Activated B cell treated with CpG ODN at 0.5 μM for 24 hours (primary cell): ENCODE measurements around the gene FAM110C. TPM values are rescaled to one million over a fixed set of nuclear protein-coding genes. Genes with fewer than 3 reads are reported as not detected.
"Not testable (repeated sequence)": the region's sequence is repeated elsewhere in the genome, so short reads cannot be mapped to it uniquely, and the experiment has no call there.

Experiments used
- ATAC-seq: fragments of 200-7000 bp; cut with Tn5 transposase; one replicate; pipeline ENCODE4 v1.10.0; 2021; ENCODE audit warnings: low read depth, mild to moderate bottlenecking, moderate library complexity
- CTCF ChIA-PET: fragments of 350-600 bp; sonication (Branson Sonifier 250); formaldehyde crosslinking; loops from one replicate; lab custom pipeline; 2021; ENCODE audit warnings: antibody characterized with exemption; lab: Charles Lee
- POLR2A ChIA-PET: fragments of 350-600 bp; sonication (Branson Sonifier 250); formaldehyde crosslinking; loops from one replicate; lab custom pipeline; 2021; ENCODE audit warnings: antibody characterized with exemption; lab: Charles Lee
- DNase-seq: peaks from one replicate; pipeline ENCODE4 v3.0.0; 2022
- H3K27ac Mint-ChIP-seq: one replicate; pipeline ENCODE4 v1.8.0; 2020; ENCODE audit warnings: mixed read lengths
- H3K27me3 Mint-ChIP-seq: one replicate; pipeline ENCODE4 v1.8.0; 2021; ENCODE audit warnings: mixed read lengths
- H3K36me3 Mint-ChIP-seq: one replicate; pipeline ENCODE4 v1.8.0; 2021; ENCODE audit warnings: low read depth, mixed read lengths
- H3K4me1 Mint-ChIP-seq: one replicate; pipeline ENCODE4 v1.8.0; 2021; ENCODE audit warnings: mixed read lengths
- H3K4me3 Mint-ChIP-seq: one replicate; pipeline ENCODE4 v1.8.0; 2020; ENCODE audit warnings: mild to moderate bottlenecking, mixed read lengths
- H3K9me3 Mint-ChIP-seq: one replicate; pipeline ENCODE4 v1.8.0; 2020; ENCODE audit warnings: mixed read lengths
- intact Hi-C: fragments of 100-400 bp; cut with micrococcal nuclease; formaldehyde crosslinking; loops from one replicate; pipeline ENCODE4 v1.15.1; 2024
- total RNA-seq: library from RNA; stranded (reverse); gene quantifications from 2 replicates; pipeline ENCODE4 v1.2.3, GENCODE V29; 2022
- TF ChIP-seq, protein P1 (sequence below): fragments of 200-600 bp; IDR thresholded peaks from one replicate; pipeline ENCODE4 v1.8.0; 2022; ENCODE audit warnings: antibody characterized with exemption, mild to moderate bottlenecking

The FAM110C gene
- total RNA-seq, 1 donor from 2014 or later = 0.18 TPM

DNA sequence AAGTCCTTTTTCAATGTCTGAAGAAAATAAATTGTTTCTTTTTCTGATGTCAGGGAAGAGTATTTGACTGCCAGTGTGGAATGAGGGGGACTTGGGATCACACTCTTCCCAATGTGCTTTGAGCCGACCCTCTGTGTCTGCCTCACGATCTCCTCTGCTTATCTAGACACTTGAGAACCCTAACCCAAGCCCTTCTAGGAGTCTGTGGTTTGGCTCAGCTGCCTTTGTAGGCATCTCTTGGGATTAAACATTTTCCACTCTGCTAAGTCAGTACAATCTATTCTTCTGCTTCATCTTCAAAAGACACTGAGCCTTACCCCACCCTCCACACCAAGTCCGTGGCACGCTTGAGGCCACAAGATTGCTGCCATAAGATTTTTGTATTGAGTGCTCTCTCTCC, 19.4 kb downstream of the FAM110C start:
- ATAC-seq (no peak), DNase-seq (no peak)
- TF ChIP-seq, protein P1, sequence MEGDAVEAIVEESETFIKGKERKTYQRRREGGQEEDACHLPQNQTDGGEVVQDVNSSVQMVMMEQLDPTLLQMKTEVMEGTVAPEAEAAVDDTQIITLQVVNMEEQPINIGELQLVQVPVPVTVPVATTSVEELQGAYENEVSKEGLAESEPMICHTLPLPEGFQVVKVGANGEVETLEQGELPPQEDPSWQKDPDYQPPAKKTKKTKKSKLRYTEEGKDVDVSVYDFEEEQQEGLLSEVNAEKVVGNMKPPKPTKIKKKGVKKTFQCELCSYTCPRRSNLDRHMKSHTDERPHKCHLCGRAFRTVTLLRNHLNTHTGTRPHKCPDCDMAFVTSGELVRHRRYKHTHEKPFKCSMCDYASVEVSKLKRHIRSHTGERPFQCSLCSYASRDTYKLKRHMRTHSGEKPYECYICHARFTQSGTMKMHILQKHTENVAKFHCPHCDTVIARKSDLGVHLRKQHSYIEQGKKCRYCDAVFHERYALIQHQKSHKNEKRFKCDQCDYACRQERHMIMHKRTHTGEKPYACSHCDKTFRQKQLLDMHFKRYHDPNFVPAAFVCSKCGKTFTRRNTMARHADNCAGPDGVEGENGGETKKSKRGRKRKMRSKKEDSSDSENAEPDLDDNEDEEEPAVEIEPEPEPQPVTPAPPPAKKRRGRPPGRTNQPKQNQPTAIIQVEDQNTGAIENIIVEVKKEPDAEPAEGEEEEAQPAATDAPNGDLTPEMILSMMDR = no peak
- ChIA-PET POLR2A (no interaction called here), CTCF (no interaction called here)
- no peak overlapping the region for H3K27ac Mint-ChIP-seq
- H3K9me3 Mint-ChIP-seq = peaks cover 6% of the 10 kb centered on the region
- H3K27me3 Mint-ChIP-seq = peaks cover 18% of the 10 kb centered on the region
- no peak overlapping the region for H3K4me3 Mint-ChIP-seq
- peaks cover 13% of the 10 kb centered on the region for H3K4me1 Mint-ChIP-seq
- H3K36me3 Mint-ChIP-seq = no peaks in the 10 kb centered on the region
- intact Hi-C loops = no loop called here

DNA sequence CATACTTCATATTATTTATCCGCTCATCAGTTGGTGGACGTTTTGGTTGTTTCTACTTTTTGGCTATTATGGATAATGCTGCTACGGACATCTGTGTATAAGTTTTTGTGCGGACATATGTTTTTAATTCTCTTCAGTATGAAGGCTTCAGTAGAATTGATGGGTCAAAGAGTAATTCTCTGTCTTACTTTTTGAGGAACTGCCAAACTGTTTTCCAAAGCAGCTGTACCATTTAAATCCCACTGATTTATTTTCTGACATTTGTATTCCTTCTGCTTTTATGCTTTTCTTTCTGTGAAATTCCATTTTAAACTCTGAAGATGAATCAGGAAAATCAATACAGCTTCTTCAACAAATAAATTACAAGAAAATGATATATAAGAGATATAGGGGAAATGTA, 20.8 kb downstream of the FAM110C start:
- peaks cover 18% of the 10 kb centered on the region for H3K27me3 Mint-ChIP-seq
- ChIA-PET POLR2A (no interaction called here), CTCF (no interaction called here)
- no peaks in the 10 kb centered on the region for H3K36me3 Mint-ChIP-seq
- no peak overlapping the region for H3K27ac Mint-ChIP-seq
- intact Hi-C loops = no loop called here
- H3K4me1 Mint-ChIP-seq = peaks cover 13% of the 10 kb centered on the region
- no peak for ATAC-seq
- DNase-seq = no peak
- TF ChIP-seq, protein P1 = no peak
- H3K4me3 Mint-ChIP-seq = no peak overlapping the region
- peaks cover 6% of the 10 kb centered on the region for H3K9me3 Mint-ChIP-seq

DNA sequence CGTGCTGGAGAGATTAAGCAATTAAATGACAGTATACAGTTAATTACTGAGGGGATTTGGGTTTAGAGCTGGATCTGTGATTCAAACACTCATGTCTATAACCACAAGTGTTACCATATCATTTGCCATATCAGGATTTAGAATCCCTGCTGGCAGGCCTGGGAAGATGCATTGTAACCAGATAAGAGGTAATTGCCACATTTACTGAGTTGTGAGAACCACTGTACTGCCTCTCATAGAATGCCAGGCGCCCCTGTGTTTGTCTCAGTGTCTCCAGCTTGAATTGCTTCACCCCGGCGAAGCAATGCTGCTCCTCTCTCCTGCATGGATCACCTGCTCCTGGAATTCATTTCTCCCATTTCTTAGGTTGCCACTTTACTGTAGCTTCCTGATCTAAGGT, 21.7 kb downstream of the FAM110C start:
- H3K27ac Mint-ChIP-seq, H3K4me3 Mint-ChIP-seq, POLR2A ChIA-PET, ATAC-seq, intact Hi-C loops, CTCF ChIA-PET, DNase-seq, H3K9me3 Mint-ChIP-seq, H3K36me3 Mint-ChIP-seq: not testable (repeated sequence)
- Mint-ChIP-seq H3K4me1 (peaks cover 13% of the 10 kb centered on the region), H3K27me3 (peaks cover 18% of the 10 kb centered on the region)

DNA sequence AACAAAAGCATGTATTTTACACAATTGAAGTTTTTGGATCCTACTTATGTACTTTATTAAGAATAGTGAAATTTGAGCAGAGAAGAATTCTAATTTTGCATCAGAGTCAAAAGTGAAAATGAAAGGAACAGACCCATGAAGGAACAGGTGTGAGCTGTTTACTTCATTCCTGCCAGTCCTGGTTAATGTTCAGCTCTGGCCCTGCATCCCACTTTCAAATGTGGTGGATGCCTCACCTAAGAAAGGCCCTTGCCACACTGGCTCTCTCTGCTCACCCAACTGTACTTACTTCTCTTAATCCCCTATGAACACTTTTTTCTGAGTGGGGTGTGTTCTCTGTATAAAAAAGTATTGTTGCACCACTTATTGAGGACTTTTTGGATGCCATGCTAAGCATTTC, 22.2 kb downstream of the FAM110C start:
- ATAC-seq = no peak
- Mint-ChIP-seq H3K4me3 (no peak overlapping the region), H3K36me3 (no peaks in the 10 kb centered on the region), H3K4me1 (peaks cover 13% of the 10 kb centered on the region), H3K27me3 (peaks cover 18% of the 10 kb centered on the region), H3K27ac (no peak overlapping the region), H3K9me3 (peaks cover 6% of the 10 kb centered on the region)
- intact Hi-C loops = no loop called here
- DNase-seq = no peak
- TF ChIP-seq, protein P1 = no peak
- POLR2A ChIA-PET = no interaction called here
- CTCF ChIA-PET = no interaction called here

DNA sequence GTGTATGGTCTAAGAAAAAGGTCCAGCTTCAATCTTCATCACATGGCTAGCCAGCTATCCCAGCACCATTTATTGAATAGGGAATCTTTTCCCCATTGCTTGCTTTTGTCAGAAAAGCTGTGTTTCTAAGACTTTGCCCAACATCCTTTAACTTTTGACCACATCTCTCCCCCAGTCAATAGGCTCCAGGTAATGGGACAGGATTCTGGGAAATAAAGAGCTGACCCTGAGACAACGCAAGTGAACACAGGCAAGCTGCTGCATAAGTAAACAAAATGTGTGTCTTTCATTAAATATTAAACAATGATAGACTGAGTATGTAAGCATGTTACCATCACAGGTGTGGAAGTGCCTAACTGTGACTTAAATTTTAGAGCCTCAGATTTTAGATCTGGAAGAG, 23.0 kb downstream of the FAM110C start:
- peaks cover 10% of the 10 kb centered on the region for H3K4me1 Mint-ChIP-seq
- H3K9me3 Mint-ChIP-seq = peaks cover 6% of the 10 kb centered on the region
- H3K27ac Mint-ChIP-seq = no peak overlapping the region
- DNase-seq (no peak), ATAC-seq (no peak)
- peaks cover 16% of the 10 kb centered on the region for H3K27me3 Mint-ChIP-seq
- CTCF ChIA-PET = no interaction called here
- POLR2A ChIA-PET = no interaction called here
- H3K36me3 Mint-ChIP-seq = no peaks in the 10 kb centered on the region
- TF ChIP-seq, protein P1 = no peak
- H3K4me3 Mint-ChIP-seq = no peak overlapping the region
- intact Hi-C loops = no loop called here

DNA sequence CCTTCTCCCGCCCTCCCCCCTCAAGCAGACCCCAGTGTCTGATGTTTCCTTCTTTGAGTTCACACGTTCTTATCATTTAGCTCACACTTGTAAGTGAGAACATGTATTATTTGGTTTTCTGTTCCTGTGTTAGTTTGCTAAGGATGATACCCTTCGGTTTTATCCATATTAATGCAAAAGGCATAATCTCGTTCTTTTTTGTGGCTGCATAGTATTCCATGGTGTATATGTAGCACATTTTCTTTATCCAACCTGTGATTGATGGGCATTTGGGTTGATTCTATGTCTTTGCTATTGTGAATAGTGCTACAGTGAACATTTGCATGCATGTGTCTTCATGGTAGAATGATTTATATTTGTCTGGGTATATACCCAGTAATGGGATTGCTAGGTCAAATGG, 24.1 kb downstream of the FAM110C start:
- CTCF ChIA-PET, POLR2A ChIA-PET, H3K27ac Mint-ChIP-seq, H3K4me1 Mint-ChIP-seq, DNase-seq, intact Hi-C loops, H3K4me3 Mint-ChIP-seq, ATAC-seq, H3K36me3 Mint-ChIP-seq, H3K9me3 Mint-ChIP-seq: not testable (repeated sequence)
- peaks cover 11% of the 10 kb centered on the region for H3K27me3 Mint-ChIP-seq

DNA sequence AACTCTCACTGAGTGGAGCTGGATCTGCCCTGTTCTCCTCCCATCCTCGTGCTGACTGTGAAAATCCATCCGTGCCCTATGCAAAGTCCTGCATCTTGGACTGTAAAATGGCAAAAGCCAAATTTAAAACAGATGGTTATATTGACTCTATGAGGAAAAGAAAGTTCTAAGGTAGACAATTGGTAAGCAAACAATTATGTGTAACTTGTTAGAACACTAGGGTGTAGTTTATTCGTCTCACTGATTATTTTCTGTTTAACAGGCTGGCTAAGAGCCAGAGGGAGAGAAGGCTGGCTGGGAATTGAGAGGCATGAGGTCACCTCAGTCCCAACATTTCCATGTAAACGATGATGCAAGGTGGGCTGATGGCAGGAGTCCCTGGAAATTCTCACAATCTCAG, 26.0 kb downstream of the FAM110C start:
- H3K9me3 Mint-ChIP-seq, H3K27ac Mint-ChIP-seq, H3K27me3 Mint-ChIP-seq, CTCF ChIA-PET, POLR2A ChIA-PET, ATAC-seq, H3K36me3 Mint-ChIP-seq, H3K4me3 Mint-ChIP-seq, DNase-seq, intact Hi-C loops, H3K4me1 Mint-ChIP-seq: not testable (repeated sequence)
